Measurements from ENCODE around the gene CCL18. TPM values are rescaled to one million over a fixed set of nuclear protein-coding genes. Genes with fewer than 3 reads are reported as not detected.

CCL18 gene
- total RNA-seq, 1 experiment from 2014 or later = not detected

- H2AFZ ChIP-seq (ENCODE audit: low read length) = no peak overlapping the region
- H3K4ac ChIP-seq (ENCODE audit: low read depth, low read length) = no peak overlapping the region
- no peaks in the 10 kb centered on the region for H3K23me2 ChIP-seq (ENCODE audit: insufficient read length, low read depth, low read length, poor library complexity, severe bottlenecking)
- H4K5ac ChIP-seq (ENCODE audit: insufficient read length, low read depth, low read length) = no peak overlapping the region
- H3K23ac ChIP-seq (ENCODE audit: insufficient read length, low read depth, low read length) = no peak overlapping the region
- no peak overlapping the region for H4K8ac ChIP-seq (replicated peaks; ENCODE audit: insufficient read length, low read depth, low read length)
- WGBS (ENCODE audit: extremely low coverage, insufficient read length, low lambda C conversion rate) = no CpG with 5 or more reads among the region's 7 CpGs
- no peak overlapping the region for H2BK20ac ChIP-seq (ENCODE audit: low read depth, low read length, poor library complexity, severe bottlenecking)
- no peak overlapping the region for H3T11ph ChIP-seq (ENCODE audit: low read length)
- H4K20me1 ChIP-seq (ENCODE audit: control insufficient read depth, insufficient read depth, insufficient read length) = no peaks in the 10 kb centered on the region
- Mint-ChIP-seq H3K27ac (no peak overlapping the region; a peak in 1 of 7 replicates), H3K36me3 (ENCODE audit: insufficient read depth in 1 of 3, low read depth in 3 of 3) (no peaks in the 10 kb centered on the region), H3K9me3 (no peaks in the 10 kb centered on the region), H3K4me1 (peaks cover 4% of the 10 kb centered on the region in 2 experiments), H3K4me3 (no peak overlapping the region), H3K27me3 (ENCODE audit: low read depth) (peaks cover 8% of the 10 kb centered on the region)
- no peaks in the 10 kb centered on the region for H3K9me3 ChIP-seq (ENCODE audit: control insufficient read depth, low read depth, low read length)
- no peak overlapping the region for H2AK5ac ChIP-seq (ENCODE audit: insufficient read length, low read length)
- no peak overlapping the region for H3K56ac ChIP-seq (ENCODE audit: insufficient read length, low read depth, low read length)
- no peaks in the 10 kb centered on the region for H3K79me1 ChIP-seq (ENCODE audit: insufficient read depth, low read depth, low read length, poor library complexity, severe bottlenecking)
- H3K14ac ChIP-seq (ENCODE audit: insufficient read depth, low read length) = no peak overlapping the region
- no peak overlapping the region for H4K91ac ChIP-seq (ENCODE audit: insufficient read length, low read depth, low read length)
- no peak overlapping the region for H2BK120ac ChIP-seq (ENCODE audit: low read depth, low read length, poor library complexity, severe bottlenecking)
- no peak overlapping the region for H2BK15ac ChIP-seq (ENCODE audit: low read depth, low read length)
- no peak overlapping the region for H3K9ac ChIP-seq (ENCODE audit: extremely low read depth, insufficient read length, low read length)
- H3K27ac ChIP-seq (ENCODE audit: insufficient read length, low read depth, low read length) = no peak overlapping the region
- no peaks in the 10 kb centered on the region for H3K4me1 ChIP-seq (ENCODE audit: insufficient read depth, low read length)
- H3K4me2 ChIP-seq (ENCODE audit: insufficient read depth, insufficient read length, low read length) = no peak overlapping the region
- no peaks in the 10 kb centered on the region for H3K79me2 ChIP-seq (ENCODE audit: insufficient read depth, low read length)
- DNase-seq = no peak
- no peak overlapping the region for H3K18ac ChIP-seq (ENCODE audit: insufficient read length, low read depth, low read length)
- no peak overlapping the region for H2BK5ac ChIP-seq (ENCODE audit: insufficient read length, low read length)
- no peak overlapping the region for H2BK12ac ChIP-seq (ENCODE audit: insufficient read length, low read depth, low read length)
- no peak for TF ChIP-seq CTCF (conservative IDR thresholded peaks at IDR 0.05)
- H3K27me3 ChIP-seq (ENCODE audit: insufficient read depth, low read length) = no peaks in the 10 kb centered on the region
Observed at GRCh38 chr17:36094746-36095145, 30.7 kb downstream of the CCL18 start.
